ENCODE results near the gene PMEPA1. TPM values are rescaled to one million over a fixed set of nuclear protein-coding genes. Genes with fewer than 3 reads are reported as not detected.

The PMEPA1 gene
- total RNA-seq, 1 donor from 2014 or later = 61.3 TPM

- Mint-ChIP-seq H3K4me1 (ENCODE audit: unreplicated experiment) (peaks cover 4% of the 10 kb centered on the region), H3K4me3 (ENCODE audit: unreplicated experiment) (no peak overlapping the region), H3K27ac (ENCODE audit: unreplicated experiment) (no peak overlapping the region), H3K9me3 (ENCODE audit: unreplicated experiment) (no peaks in the 10 kb centered on the region), H3K36me3 (ENCODE audit: low read depth, unreplicated experiment) (no peaks in the 10 kb centered on the region), H3K27me3 (ENCODE audit: unreplicated experiment) (peaks cover 1% of the 10 kb centered on the region)
- no peak for DNase-seq (ENCODE audit: low spot score)
- no peak for TF ChIP-seq CTCF (IDR thresholded peaks at IDR 0.05; ENCODE audit: unreplicated experiment)
Measured at GRCh38 chr20:57755609-57756008, 45.8 kb upstream of the PMEPA1 start.

DNA sequence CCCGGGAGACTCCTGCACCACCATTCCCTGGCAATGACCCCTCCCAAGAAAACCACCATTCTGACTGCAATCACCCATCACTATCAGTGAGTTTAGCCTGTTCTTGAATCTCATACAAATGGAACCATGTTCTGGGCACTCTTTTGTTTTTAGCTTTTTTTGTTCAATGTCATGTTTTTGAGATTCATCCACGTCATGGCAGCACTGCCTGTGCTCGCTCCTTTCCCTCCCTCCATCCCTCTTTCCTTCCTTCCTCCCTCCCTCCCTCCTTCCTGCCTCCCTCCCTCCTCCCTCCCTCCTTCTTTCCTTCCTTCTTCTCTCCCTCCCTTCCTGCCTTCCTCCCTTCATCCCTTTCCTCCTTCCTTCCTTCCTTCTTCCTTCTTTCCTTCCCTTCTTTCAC, 44.4 kb upstream of the PMEPA1 start:
- H3K36me3 Mint-ChIP-seq (ENCODE audit: low read depth, unreplicated experiment) = no peaks in the 10 kb centered on the region
- TF ChIP-seq CTCF (IDR thresholded peaks at IDR 0.05; ENCODE audit: unreplicated experiment) = no peak
- H3K9me3 Mint-ChIP-seq (ENCODE audit: unreplicated experiment) = no peaks in the 10 kb centered on the region

DNA sequence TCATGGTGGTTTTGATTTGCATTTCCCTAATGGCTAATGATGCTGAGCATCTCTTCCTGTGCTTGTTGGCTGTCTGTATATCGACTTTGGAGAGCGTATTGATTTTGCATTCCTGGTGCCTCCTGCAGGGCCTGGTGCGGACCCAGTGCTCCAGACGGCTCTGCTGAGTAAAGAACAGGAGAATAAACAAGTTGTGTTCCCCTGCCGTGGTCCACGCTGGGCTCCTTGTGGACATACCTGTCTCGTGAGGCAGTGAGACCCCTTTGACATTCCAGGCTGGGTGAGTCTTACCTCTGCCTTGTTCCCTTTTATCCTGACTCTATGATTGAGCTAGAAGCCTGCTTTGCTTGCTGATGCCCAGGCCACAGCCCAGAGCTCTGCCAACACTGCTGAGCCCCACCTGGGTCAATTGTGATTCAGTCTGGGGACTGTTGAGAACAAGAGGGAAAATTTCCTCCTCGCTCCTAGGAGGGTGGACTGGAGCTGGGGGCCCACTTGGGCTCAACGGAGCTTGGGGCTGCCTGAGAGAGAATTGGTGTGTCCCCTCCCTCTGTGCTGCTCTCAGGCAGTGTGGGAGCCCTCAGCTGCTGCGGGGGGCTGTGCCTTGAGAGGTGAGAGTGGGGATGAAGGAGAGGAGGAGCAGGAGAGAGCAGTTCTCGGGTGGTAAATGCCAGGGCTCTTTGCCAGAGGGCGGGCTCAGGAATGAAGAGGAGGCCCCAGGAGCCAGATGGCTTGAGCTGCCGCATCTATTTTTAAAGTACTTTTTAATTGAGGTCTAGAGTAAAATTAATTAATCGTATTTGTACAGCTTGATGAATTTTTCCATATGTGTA, 43.7 kb upstream of the PMEPA1 start:
- Mint-ChIP-seq H3K36me3 (ENCODE audit: low read depth, unreplicated experiment) (no peaks in the 10 kb centered on the region), H3K4me1 (ENCODE audit: unreplicated experiment) (peaks cover 19% of the 10 kb centered on the region), H3K27me3 (ENCODE audit: unreplicated experiment) (peaks cover 1% of the 10 kb centered on the region), H3K4me3 (ENCODE audit: unreplicated experiment) (no peak overlapping the region), H3K9me3 (ENCODE audit: unreplicated experiment) (no peaks in the 10 kb centered on the region), H3K27ac (ENCODE audit: unreplicated experiment) (no peak overlapping the region)
- no peak for TF ChIP-seq CTCF (IDR thresholded peaks at IDR 0.05; ENCODE audit: unreplicated experiment)
- DNase-seq (ENCODE audit: low spot score) = no peak

More for the DNA sequence above, 44.4 kb upstream of the PMEPA1 start:
- Mint-ChIP-seq H3K27ac (ENCODE audit: unreplicated experiment) (no peak overlapping the region), H3K4me1 (ENCODE audit: unreplicated experiment) (peaks cover 15% of the 10 kb centered on the region), H3K27me3 (ENCODE audit: unreplicated experiment) (peaks cover 1% of the 10 kb centered on the region), H3K4me3 (ENCODE audit: unreplicated experiment) (no peak overlapping the region)
- DNase-seq (ENCODE audit: low spot score) = no peak

- Mint-ChIP-seq H3K9me3 (ENCODE audit: unreplicated experiment) (no peaks in the 10 kb centered on the region), H3K4me3 (ENCODE audit: unreplicated experiment) (no peak overlapping the region), H3K4me1 (ENCODE audit: unreplicated experiment) (peaks cover 21% of the 10 kb centered on the region)
Measured at GRCh38 chr20:57751411-57751810, 41.6 kb upstream of the PMEPA1 start.

More at GRCh38 chr20:57751411-57751810, 41.6 kb upstream of the PMEPA1 start:
- DNase-seq (ENCODE audit: low spot score) = no peak
- H3K27ac Mint-ChIP-seq (ENCODE audit: unreplicated experiment) = no peak overlapping the region
- TF ChIP-seq CTCF (IDR thresholded peaks at IDR 0.05; ENCODE audit: unreplicated experiment) = no peak
- H3K36me3 Mint-ChIP-seq (ENCODE audit: low read depth, unreplicated experiment) = no peaks in the 10 kb centered on the region
- peaks cover 1% of the 10 kb centered on the region for H3K27me3 Mint-ChIP-seq (ENCODE audit: unreplicated experiment)
